Ureter (tissue), 1 donor: ENCODE results near the gene ATF5. TPM values are rescaled to one million over a fixed set of nuclear protein-coding genes. Genes with fewer than 3 reads are reported as not detected.

ENCODE experiments used
- DNase-seq: peaks from one replicate; pipeline ENCODE4 v3.0.0-alpha.2; 2020; ENCODE audit warnings: low spot score
- total RNA-seq: library from RNA; stranded (reverse); gene quantifications from one replicate; pipeline ENCODE4 v1.2.4, GENCODE V29; 2023
- donor health status: DM: yes; HTN: yes; CAD: no.

Gene ATF5
- total RNA-seq: 35.5 TPM

DNA sequence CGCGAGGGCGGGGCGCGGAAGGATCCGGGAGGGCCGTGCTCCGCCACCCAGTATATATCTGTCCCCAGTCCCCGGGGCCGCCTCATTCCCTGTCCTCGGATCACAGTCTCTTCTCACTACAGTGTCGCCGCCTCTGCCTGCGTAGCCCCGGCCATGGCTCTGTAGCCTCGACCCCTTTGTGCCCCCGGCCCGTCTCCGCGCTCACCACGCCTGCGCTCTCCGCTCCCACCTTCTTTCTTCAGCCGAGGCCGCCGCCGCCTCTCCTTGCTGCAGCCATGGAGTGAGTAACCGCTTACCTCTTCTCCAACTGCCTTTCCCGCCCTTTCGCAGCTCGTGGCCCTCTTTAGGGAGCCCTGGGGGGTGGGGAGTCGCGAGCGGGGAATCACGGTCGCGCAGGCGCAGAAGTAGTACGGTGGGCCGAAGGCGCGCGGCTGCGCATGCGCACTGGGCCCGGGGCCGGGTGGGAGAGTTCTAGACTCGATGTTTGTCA lies at the start of gene ATF5, which contains the start of gene NUP62:
Gene ATF5, plus strand, starts transcription at position 85 of the 490 bp plus-strand sequence. CDS start 1,646 bp downstream, outside the sequence.
Gene NUP62, minus strand, starts transcription at position 384 of the 490 bp plus-strand sequence. CDS start 19,697 bp downstream, outside the sequence.
- peak; percentile 91 for DNase-seq

DNA sequence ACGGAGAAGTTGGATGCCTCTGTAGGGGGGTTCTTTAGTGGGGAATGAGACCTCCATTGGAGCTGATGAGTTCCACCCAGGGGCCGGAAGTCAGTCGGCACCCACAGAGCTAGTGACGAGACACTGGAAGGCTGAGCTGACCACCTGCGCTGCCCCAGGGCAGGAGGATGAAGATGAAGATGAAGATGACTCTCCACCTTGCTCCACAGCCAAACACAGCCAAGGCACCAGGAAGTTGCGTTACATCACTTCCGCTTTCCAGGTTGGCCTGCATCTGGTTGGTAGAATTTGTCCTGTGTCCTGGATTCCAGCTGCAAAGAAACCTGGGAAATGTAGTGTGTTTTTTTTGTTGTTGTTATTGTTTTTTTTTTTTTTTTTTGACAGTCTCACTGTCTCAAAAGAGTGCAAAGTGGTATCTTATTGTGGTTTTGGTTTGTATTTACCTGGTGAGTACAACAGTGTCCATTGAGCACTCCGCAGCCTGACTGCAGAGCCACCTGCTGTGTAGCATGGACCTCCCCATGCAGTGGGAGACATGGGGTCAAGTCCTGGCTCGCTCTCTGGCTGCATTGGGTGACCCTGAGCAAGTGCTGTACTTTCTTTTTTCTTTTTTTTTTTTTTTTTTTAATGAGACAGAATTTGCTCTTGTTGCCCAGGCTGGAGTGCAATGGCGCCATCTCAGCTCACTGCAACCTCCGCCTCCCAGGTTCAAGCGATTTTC lies 49.6 kb upstream of the ATF5 start:
- no peak for DNase-seq

- DNase-seq: no peak
Observed at GRCh38 chr19:49880162-49880869, 48.7 kb upstream of the ATF5 start.

- no peak for DNase-seq
Observed at GRCh38 chr19:49881186-49881585, 47.8 kb upstream of the ATF5 start.

- DNase-seq: no peak
Observed at GRCh38 chr19:49881672-49882394, 47.2 kb upstream of the ATF5 start.

- DNase-seq: no peak
Observed at GRCh38 chr19:49882643-49883042, 46.4 kb upstream of the ATF5 start.

DNA sequence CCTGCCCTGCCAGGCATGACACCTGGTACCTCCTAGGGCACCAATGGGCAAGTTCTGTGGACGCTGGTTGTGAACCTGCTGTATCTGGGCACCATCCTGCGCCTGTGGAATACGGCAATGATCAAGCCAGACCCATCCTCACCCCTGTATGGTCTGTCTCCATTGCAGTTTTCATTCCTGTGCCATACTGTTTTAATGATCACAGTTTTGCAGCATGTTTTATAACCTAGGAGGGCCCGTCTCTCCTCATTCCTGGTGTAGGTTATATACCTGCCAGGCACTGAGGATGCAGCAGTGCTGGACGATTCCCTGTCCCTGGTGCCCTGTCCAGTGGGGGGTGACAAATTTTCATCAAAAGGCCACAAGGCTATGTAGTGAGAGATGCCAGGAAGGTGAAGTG lies 45.9 kb upstream of the ATF5 start:
- DNase-seq: no peak

GRCh38 chr19:49884109-49884508 lies 44.9 kb upstream of the ATF5 start:
- DNase-seq: no peak

DNA sequence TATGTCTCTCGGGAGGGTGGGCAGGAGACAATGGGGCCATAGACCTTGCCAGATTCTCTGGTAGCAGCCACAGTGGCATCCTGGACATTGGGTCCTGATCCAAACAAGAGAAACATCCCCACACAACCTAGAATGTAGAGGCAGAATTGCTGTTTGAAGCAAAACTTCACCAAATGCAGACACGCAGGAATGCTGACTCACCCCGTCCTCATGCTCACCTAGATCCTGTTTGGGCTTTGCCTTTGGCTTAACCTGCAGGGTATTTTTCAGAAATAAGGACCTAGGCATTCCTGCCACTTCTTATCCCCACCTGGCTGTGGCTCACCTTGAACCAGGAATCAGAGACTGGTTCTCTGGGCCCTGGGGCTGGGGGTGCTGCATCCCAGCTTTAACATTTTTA lies 44.2 kb upstream of the ATF5 start:
- DNase-seq: no peak

- DNase-seq: no peak
Observed at GRCh38 chr19:49887037-49887664, 41.9 kb upstream of the ATF5 start.

DNA sequence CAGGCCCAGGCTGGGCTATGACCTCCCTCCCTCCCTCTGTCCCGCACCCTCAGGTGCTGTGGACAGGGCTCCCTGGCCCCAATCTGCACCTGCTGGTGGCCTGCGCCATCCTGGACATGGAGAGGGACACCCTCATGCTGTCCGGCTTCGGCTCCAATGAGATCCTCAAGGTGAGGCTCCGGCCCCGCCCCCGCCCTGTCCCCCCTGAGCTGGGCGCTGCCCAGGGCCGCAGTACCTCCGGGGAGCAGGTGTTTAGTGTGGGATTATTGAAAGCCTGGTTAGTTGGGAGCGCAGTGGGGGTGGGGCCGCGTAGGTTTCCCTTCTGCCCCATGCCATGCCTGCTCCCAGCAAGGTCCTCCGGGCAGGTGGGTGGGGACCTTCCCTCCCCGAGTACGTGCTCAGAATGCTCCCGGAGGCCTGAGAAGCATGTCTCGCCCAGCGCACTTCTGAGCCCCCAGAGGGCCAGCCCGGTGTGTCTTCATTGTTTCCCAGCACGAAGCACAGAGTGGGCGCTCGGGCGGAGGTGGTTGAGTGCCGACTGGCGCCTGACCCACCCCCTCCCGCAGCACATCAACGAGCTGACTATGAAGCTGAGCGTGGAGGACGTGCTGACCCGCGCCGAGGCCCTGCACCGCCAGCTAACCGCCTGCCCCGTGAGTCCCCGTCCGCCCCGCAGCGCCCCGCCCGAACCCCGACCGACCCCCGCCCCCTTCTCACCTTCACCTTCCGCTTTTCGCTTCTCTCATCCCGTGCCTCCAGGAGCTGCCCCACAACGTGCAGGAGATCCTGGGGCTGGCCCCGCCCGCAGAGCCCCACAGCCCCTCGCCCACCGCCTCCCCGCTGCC lies 41.1 kb upstream of the ATF5 start:
- DNase-seq: no peak

DNA sequence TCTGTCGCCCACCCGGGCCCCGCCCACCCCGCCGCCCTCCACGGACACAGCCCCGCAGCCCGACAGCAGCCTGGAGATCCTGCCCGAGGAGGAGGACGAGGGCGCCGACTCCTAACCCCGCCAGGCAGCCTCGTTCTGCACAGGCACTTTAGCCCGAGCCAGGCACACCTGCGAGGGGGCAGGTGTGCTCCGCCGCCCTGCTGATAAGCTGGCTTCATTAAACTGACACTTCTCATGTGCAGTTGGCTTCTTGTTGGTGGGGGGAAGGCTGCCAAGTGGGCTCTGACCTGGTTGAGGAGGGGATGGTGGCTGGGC lies 40.5 kb upstream of the ATF5 start:
- no peak for DNase-seq

DNA sequence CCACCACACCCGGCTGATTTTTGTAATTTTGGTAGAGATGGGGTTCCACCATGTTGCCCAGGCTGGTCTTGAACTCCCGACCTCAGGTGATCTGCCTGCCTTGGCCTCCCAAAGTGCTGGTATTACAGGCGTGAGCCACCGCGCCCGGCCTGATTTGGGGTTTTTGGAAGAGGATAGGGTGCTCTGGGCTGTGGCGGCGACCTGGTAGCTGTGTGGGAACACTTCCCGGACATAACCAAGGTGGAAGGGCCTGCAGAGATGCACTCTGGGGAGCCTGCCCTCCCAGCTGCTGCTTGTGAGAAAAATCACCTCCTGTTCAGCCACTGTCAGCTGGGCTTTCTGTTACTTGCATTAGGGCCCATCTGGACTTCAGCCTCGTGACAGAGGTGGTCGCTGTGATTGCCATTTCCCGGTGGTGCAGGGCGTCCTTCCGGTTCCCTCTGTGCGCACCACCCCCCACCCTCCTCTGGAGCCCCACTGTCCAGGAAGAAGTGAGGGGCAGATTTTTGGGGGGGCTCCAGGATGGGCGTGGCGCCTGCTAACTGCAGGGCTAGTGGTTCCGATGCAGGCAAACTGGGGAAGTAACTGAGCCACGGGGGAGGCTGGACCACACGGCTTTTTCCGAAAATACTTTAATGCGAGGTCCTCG lies 39.8 kb upstream of the ATF5 start:
- DNase-seq: no peak

DNA sequence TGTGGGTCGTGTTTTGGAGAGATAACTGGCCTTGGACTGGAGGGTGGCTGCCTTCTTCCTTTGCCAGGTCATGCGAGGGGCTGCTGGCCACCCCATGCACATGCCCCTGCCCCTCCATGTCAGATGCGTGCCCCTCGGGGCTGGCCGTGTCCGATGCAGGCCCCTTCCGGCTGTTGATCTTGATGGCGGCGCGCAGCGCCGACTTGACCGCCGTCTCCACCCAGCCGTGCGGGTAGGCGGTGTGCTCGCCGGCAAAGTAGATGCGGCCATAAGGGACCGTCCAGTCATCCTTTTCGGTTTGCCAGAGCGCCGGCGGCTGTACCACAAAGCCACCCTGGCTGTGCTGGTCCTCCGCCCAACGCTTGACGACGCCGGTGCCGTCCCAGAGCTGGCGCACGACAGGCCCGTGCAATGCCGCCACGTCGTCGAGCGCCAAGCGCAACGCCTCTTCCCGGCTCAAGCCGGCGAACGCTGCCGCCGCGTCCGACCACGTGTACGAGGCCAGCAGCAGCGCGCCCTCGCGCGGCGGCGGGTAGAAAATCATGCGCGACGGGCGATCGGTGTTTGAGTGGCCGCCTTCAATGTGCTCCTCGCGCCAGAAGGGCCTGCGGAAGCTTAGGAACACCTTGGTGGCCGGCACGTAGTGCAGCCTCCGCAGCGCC lies 39.2 kb upstream of the ATF5 start:
- DNase-seq: no peak

DNA sequence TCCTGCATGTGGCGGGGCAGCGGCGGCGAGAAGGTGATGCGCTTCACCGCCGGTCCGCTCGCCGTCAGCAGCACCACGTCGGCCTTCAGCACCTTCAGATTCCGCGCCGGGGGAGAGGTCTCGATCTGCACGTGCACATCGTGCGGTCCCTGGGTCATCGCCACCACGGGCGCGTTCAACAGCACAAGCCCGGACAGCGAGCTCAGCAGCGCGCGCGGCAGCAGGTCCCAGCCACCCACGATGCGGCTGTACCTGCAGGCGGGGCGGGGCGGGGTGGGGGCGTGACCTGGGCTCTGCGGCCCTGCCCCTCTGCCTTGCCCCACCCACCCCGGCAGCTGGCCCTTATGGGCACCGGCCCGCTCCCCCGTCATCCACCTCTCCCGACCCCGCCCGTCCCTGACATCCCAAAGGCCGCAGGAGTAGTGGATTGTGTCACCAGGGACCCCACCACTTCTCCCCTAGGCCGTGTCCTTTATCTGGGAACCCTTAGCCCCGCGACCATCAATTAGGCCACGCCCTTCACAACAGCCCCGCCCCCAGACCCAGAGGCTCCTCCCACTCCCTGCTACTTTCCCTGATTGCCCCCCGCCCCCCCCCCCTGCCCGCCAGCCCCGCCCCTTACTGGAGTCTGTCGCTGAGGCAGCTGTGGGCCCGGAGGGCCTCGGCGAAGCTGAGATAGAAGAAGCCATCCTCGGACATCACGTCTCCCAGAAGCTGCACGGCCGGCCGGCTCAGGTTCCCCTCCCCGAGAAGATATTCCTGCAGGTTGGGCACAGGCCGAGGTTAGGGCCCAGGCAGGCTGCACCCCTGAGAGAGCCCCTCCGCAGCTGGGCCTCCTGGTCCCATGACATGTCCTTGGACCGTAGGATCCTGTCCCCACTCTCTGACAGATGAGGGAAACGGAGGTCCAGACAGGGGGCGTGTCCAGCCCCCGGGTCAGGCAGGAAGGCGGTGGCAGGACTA lies 38.4 kb upstream of the ATF5 start:
- no peak for DNase-seq

DNA sequence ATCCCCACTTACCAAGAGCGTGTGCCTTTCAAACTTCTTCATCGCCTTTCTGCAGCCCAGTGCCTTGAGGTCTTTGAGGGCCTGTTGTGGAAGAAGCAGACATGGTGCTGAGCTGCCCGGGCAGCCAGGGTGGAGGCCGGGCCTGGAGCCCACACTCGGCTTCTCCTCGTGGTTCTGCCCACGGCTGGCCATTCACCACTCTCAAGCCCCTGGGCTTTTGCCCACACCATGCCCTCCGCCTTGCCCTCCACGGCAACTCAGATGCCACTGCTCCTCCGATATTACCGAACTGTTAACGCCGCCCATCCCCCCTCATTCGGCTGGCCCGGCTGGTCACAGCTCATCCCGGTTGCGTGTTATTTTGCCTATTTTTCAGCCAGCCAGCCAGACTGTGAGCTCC lies 37.6 kb upstream of the ATF5 start:
- no peak for DNase-seq

DNA sequence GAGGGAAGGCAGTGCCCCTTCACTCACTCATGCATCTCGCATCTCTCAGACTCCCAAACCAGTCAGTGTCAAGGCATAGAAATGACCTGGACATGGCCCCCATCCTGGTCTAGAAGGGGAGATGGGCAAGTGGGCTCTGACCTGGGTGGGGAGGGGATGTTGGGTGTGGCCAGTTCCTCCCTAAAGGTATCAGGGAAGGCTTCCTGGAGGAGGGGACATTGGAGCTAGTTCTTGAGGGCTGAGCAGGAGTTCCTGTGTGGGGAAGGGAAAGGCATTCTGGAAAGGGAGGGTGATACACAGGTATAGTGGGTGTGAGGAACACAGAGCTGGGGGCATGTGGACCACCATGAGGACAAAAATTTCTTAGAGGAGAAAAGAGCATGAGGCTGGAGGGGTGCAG lies 36.3 kb upstream of the ATF5 start:
- DNase-seq: no peak

GRCh38 chr19:49894011-49894664 lies 34.9 kb upstream of the ATF5 start:
- no peak for DNase-seq
